Stomach (tissue), 4 donors: ENCODE results near the gene ADCY9.

Experiments used
- CTCF ChIP-seq, 7 experiments: fragments of 450-650 bp in 4 of 7; fragments of 200-600 bp in 3 of 7; sonication (generic) in 3 of 7; IDR thresholded peaks; one replicate each; pipeline ENCODE4 v1.5.1; 2016 to 2019; ENCODE audit warnings: antibody characterized with exemption in 7 of 7, control low read depth in 2 of 7, mild to moderate bottlenecking in 1 of 7
- EP300 ChIP-seq: sonication (generic); formaldehyde crosslinking; IDR thresholded peaks from one replicate; pipeline ENCODE4 v1.6.1; 2017; ENCODE audit warnings: antibody characterized with exemption
- POLR2A ChIP-seq, 4 donors: fragments of 450-650 bp; IDR thresholded peaks; one replicate each; pipeline ENCODE4 v1.6.1; 2016; ENCODE audit warnings: antibody characterized with exemption in 4 of 4, control low read depth in 2 of 4, mild to moderate bottlenecking in 1 of 4, moderate library complexity in 1 of 4
- POLR2AphosphoS5 ChIP-seq, 3 donors: sonication (generic); formaldehyde crosslinking; IDR thresholded peaks; one replicate each; pipeline ENCODE4 v1.6.1; 2016; ENCODE audit warnings: antibody characterized with exemption in 3 of 3

GRCh38 chr16:3963886-3964685, 152.2 kb downstream of the ADCY9 start:
- TF ChIP-seq CTCF (IDR thresholded peaks at IDR 0.05) (no peak), POLR2A (IDR thresholded peaks at IDR 0.05) (no peak), EP300 (no peak), POLR2AphosphoS5 (IDR thresholded peaks at IDR 0.05) (no peak)
